Measurements from ENCODE around the gene AACS. TPM values are rescaled to one million over a fixed set of nuclear protein-coding genes. Genes with fewer than 3 reads are reported as not detected.

AACS gene
- total and polyA plus RNA-seq, 9 donors, result 22.3 to 36.6 (median 26.6) TPM

DNA sequence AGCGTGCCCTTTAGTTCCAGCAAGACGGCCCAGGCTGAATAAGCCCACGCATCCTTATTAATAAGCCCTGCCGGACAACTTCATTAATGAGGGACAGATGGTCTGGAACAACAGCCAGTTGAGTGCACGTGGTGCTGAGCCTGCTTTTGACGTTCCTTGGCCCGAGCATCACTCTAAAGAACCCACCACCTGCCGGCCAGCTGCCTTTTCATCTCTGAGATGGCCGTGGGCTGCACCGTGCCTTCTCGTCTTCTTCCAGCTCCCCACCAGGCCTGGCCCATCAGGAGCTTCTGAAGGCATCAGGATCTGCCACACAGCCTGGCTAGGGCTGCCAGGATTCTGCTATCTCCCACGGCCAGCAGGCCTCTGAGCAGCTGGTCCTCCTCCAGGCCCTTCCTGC is 80.0 kb downstream of the AACS start:
- Histone ChIP-seq H3K27ac (ENCODE audit: low read length) (no peak overlapping the region), H3K27me3 (ENCODE audit: control insufficient read depth, insufficient read depth, low read length) (no peaks in the 10 kb centered on the region), H3K4me1 (ENCODE audit: control insufficient read depth, insufficient read depth, low read length) (peaks cover 20% of the 10 kb centered on the region), H3K9me3 (replicated peaks; ENCODE audit: control insufficient read depth, low read depth, low read length) (no peaks in the 10 kb centered on the region), H3K4me3 (ENCODE audit: low read length) (no peak overlapping the region), H3K36me3 (ENCODE audit: control insufficient read depth, insufficient read depth, low read length) (no peaks in the 10 kb centered on the region)
- DNase-seq, result peak; percentile 58
- 28% methylated on average over 11 of the region's 12 CpGs for WGBS (ENCODE audit: insufficient coverage)

DNA sequence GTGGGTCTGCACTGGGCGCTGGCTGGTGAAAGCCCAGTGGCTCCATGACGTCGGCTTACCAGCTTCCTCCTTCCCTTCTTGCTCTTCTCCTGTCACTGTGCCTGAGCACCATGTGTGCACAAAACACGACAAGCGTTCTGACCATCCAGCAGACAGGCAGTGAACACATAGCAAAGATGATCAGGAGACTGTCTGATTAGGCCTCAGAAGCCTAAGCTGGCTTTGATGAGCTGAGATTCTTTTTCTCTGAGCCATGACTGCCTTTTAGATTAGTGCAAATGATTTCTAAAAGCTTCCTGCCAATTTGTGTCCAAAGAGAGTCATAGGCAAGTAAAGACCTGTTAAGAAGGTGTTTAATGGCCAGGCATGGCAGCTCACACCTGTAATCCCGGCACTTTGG is 83.1 kb downstream of the AACS start:
- Histone ChIP-seq H3K27me3 (ENCODE audit: control insufficient read depth, insufficient read depth, low read length) (no peaks in the 10 kb centered on the region), H3K27ac (ENCODE audit: low read length) (no peak overlapping the region), H3K9me3 (replicated peaks; ENCODE audit: control insufficient read depth, low read depth, low read length) (no peaks in the 10 kb centered on the region), H3K4me1 (ENCODE audit: control insufficient read depth, insufficient read depth, low read length) (peaks cover 19% of the 10 kb centered on the region), H3K4me3 (ENCODE audit: low read length) (no peak overlapping the region), H3K36me3 (ENCODE audit: control insufficient read depth, insufficient read depth, low read length) (no peaks in the 10 kb centered on the region)
- DNase-seq, result peak; percentile 33
- WGBS (ENCODE audit: insufficient coverage), result 68% methylated on average over 6 of the region's 6 CpGs

DNA sequence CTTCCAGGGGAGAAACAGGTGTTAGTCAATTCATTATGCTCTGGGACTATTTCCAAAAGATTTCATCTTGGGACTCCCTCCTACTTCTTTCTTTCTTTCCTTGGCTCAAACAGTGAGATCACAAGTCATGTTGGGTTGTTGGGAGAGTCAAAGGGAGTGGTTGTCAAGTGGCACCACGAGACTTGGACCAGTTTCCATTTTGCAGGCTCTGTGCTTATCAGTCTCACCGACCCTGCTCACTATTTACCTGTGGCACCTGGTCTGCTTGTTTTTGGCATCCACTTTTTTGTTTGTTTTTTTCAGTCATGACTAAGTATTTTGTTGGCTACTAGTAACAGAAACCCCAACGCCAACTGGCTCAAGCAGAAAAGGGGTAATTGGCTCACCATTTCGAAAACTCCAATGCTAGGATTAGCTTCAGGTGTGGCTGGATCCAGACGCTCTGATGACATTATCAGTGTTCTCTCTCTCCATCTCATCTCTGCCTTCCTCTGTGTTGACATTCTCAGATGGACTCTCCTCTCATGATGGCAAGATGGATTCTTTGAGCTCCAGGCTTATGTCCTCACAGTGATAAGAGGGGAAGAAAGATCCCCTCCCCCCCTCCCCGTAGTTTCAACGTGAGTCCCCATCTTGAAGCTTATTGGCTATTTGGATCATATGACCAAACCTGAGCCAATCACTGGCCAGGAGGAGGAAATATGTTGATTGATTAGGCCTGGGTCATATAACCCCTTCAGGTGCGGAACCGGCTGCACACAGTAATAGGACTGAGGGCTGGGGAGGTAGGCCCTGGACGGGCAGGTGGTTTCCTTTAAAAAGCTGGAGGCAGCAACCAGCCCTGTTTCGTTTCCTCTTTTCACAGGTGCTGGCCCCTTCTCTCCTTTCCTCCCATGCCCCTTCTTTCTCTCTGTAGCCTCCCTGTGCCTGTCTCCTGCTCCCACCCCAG is 84.2 kb downstream of the AACS start:
- no peaks in the 10 kb centered on the region for H3K36me3 ChIP-seq (ENCODE audit: control insufficient read depth, insufficient read depth, low read length)

DNA sequence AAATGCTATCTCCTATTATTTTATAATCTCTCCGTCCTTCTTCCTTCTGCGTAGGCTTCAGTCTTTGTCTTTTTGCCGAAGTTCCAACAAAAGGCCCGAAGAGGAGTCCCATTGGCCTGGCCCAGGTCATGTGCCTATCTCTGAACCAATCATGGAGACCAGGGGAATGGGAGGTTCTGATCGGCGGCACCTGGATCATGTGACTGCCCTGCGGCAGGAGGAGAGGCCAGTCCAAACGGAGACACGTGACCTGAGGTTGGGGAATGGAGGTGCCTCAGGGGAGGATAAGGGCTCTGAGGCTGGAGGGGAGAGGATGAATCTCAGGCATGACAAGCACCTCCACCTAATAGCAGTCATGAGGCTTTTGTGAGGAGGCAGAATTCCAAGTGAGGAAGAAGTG is 86.0 kb downstream of the AACS start:
- peaks cover 4% of the 10 kb centered on the region for H3K4me1 ChIP-seq (ENCODE audit: control insufficient read depth, insufficient read depth, low read length)
- no peaks in the 10 kb centered on the region for H3K27me3 ChIP-seq (ENCODE audit: control insufficient read depth, insufficient read depth, low read length)
- no peak for DNase-seq
- H3K36me3 ChIP-seq (ENCODE audit: control insufficient read depth, insufficient read depth, low read length), result no peaks in the 10 kb centered on the region
- no peak overlapping the region for H3K27ac ChIP-seq (ENCODE audit: low read length)
- 96% methylated on average over 7 of the region's 9 CpGs for WGBS (ENCODE audit: insufficient coverage)
- H3K9me3 ChIP-seq (replicated peaks; ENCODE audit: control insufficient read depth, low read depth, low read length), result no peaks in the 10 kb centered on the region
- H3K4me3 ChIP-seq (ENCODE audit: low read length), result no peak overlapping the region

More for the DNA sequence above, 84.2 kb downstream of the AACS start:
- WGBS (ENCODE audit: insufficient coverage), result 74% methylated on average over 5 of the region's 11 CpGs
- peaks cover 12% of the 10 kb centered on the region for H3K4me1 ChIP-seq (ENCODE audit: control insufficient read depth, insufficient read depth, low read length)
- H3K4me3 ChIP-seq (ENCODE audit: low read length), result no peak overlapping the region
- no peaks in the 10 kb centered on the region for H3K9me3 ChIP-seq (replicated peaks; ENCODE audit: control insufficient read depth, low read depth, low read length)
- no peak overlapping the region for H3K27ac ChIP-seq (ENCODE audit: low read length)
- no peak for DNase-seq
- H3K27me3 ChIP-seq (ENCODE audit: control insufficient read depth, insufficient read depth, low read length), result no peaks in the 10 kb centered on the region

DNA sequence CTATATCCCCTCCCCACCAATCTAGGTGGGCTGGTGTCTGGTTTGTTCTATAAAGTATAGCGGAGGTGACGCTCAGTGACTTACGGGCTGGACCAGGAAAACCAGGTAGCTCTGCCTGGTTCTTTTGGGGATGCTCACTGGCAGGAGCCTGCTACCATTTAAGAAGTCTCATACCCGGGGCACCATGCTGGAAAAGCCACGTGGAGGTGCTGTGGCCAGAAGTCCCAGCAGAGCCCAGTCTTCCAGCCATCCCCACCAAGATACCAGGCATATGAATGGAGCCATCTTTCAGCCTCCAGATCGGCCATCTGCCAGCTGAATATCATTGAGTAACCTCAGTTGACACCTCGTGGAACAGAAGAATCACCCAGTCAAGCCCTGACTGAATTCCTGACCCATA is 87.2 kb downstream of the AACS start:
- H3K36me3 ChIP-seq (ENCODE audit: control insufficient read depth, insufficient read depth, low read length), result no peaks in the 10 kb centered on the region
- no peak for DNase-seq
- no peaks in the 10 kb centered on the region for H3K27me3 ChIP-seq (ENCODE audit: control insufficient read depth, insufficient read depth, low read length)
- no peak overlapping the region for H3K27ac ChIP-seq (ENCODE audit: low read length)
- 83% methylated on average over 3 of the region's 7 CpGs for WGBS (ENCODE audit: insufficient coverage)
- H3K9me3 ChIP-seq (replicated peaks; ENCODE audit: control insufficient read depth, low read depth, low read length), result peaks cover 3% of the 10 kb centered on the region
- H3K4me3 ChIP-seq (ENCODE audit: low read length), result no peak overlapping the region
- peaks cover 2% of the 10 kb centered on the region for H3K4me1 ChIP-seq (ENCODE audit: control insufficient read depth, insufficient read depth, low read length)

DNA sequence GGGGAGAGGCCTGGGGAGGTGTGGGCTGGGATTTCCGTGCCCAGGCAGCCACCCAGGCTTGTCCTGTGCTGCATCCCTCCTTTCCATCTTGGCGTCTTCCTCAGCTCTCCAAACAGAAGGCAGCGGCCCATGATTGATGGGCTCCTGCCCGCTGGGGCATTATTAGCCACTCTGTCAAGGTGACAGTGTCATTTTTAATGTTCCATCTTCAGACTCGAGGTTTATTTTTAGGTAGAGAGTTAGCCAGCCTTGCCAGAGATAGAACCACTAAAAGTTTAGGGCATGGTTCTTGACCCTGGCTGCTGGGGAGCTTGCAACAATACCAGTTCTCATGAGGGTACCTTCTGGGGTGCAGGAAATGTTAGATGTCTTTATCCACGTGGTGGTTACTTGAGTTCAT is 90.1 kb downstream of the AACS start:
- Histone ChIP-seq H3K4me1 (ENCODE audit: control insufficient read depth, insufficient read depth, low read length) (peaks cover 2% of the 10 kb centered on the region), H3K9me3 (replicated peaks; ENCODE audit: control insufficient read depth, low read depth, low read length) (peaks cover 3% of the 10 kb centered on the region), H3K27ac (ENCODE audit: low read length) (no peak overlapping the region), H3K4me3 (ENCODE audit: low read length) (no peak overlapping the region), H3K27me3 (ENCODE audit: control insufficient read depth, insufficient read depth, low read length) (no peaks in the 10 kb centered on the region), H3K36me3 (ENCODE audit: control insufficient read depth, insufficient read depth, low read length) (no peaks in the 10 kb centered on the region)
- no peak for DNase-seq
- WGBS (ENCODE audit: insufficient coverage), result 48% methylated on average over 6 of the region's 6 CpGs

DNA sequence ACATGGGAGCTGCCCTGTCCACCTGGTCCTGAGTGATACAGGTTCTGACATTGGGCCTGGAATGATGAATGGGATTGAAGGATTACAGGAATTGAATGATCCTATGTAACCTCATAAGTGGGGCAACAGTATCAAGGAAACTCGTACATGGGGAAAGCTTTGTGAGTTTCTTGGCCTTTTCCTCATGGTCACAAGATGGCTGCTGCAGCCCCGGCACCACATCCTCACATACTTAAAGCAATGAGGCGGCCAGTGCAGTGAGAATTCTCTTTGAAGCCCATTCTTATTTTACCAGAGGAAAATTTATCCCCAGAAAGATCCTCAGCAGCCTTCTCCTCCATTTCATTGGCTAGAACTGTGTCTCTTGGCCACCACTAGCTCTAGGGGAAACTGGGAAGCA is 91.9 kb downstream of the AACS start:
- Histone ChIP-seq H3K27me3 (ENCODE audit: control insufficient read depth, insufficient read depth, low read length) (peaks cover 2% of the 10 kb centered on the region), H3K4me3 (ENCODE audit: low read length) (no peak overlapping the region), H3K36me3 (ENCODE audit: control insufficient read depth, insufficient read depth, low read length) (no peaks in the 10 kb centered on the region), H3K4me1 (ENCODE audit: control insufficient read depth, insufficient read depth, low read length) (peaks cover 2% of the 10 kb centered on the region), H3K27ac (ENCODE audit: low read length) (no peak overlapping the region), H3K9me3 (replicated peaks; ENCODE audit: control insufficient read depth, low read depth, low read length) (peaks cover 3% of the 10 kb centered on the region)
- WGBS (ENCODE audit: insufficient coverage), result 67% methylated on average over 1 of the region's 3 CpGs
- DNase-seq, result no peak

DNA sequence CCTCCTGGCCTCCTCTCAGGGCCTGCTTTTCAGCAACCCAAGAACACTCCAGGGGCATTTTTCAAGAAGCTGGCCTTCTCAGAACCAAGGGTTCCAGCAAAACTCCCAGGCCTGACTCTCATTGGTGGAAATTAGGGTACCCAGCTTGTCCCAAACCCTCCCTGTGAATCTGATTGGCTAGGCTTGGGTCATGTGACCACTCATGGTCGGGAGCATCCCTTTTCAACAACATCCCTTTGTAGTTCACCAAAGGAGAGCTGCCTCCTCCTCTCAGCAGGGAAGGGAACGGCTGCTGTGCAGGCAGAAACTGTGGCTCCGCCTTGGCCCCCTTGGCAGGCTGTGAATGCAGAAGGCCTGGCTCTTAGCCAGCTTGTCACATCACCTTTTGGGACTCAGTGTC is 94.5 kb downstream of the AACS start:
- H3K4me3 ChIP-seq (ENCODE audit: low read length), result no peak overlapping the region
- H3K27me3 ChIP-seq (ENCODE audit: control insufficient read depth, insufficient read depth, low read length), result peaks cover 5% of the 10 kb centered on the region
- WGBS (ENCODE audit: insufficient coverage), result 40% methylated on average over 2 of the region's 3 CpGs
- no peaks in the 10 kb centered on the region for H3K36me3 ChIP-seq (ENCODE audit: control insufficient read depth, insufficient read depth, low read length)
- H3K9me3 ChIP-seq (replicated peaks; ENCODE audit: control insufficient read depth, low read depth, low read length), result peaks cover 3% of the 10 kb centered on the region
- H3K4me1 ChIP-seq (ENCODE audit: control insufficient read depth, insufficient read depth, low read length), result peaks cover 2% of the 10 kb centered on the region
- DNase-seq, result no peak
- H3K27ac ChIP-seq (ENCODE audit: low read length), result no peak overlapping the region

DNA sequence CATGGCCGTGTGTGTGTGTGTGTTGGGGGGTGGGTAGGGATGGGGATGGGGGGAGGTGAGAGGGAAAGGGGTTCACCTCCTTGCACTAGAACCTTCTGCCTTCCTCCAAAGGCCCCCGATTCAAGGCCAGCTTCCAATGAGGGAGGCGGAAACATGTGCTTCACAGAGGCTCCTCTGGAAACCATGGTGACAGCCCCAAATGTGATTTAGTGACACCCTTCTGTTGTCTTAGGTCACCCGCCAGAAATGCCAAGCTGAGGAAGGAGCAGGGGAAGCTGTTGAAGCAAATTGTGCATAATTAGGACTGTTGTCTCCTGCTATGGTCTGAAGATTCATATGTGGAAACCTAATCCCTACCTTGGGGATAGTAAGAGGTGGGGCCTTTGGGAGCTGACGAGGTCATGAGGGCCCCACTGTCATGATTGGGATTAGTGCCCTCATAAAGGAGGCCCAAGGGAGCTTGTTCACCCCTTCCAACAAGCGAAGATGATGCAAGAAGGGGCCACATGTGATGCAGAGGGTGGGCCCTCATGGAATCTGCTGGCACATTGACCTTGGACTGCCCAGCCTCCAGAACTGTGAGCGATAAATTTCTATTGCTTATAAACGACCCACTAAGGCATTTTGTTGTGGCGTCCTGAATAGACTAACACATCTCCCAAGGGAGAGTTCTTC is 95.2 kb downstream of the AACS start:
- Histone ChIP-seq H3K4me3 (ENCODE audit: low read length) (no peak overlapping the region), H3K27ac (ENCODE audit: low read length) (no peak overlapping the region), H3K4me1 (ENCODE audit: control insufficient read depth, insufficient read depth, low read length) (no peaks in the 10 kb centered on the region), H3K9me3 (replicated peaks; ENCODE audit: control insufficient read depth, low read depth, low read length) (peaks cover 3% of the 10 kb centered on the region), H3K27me3 (ENCODE audit: control insufficient read depth, insufficient read depth, low read length) (peaks cover 5% of the 10 kb centered on the region), H3K36me3 (ENCODE audit: control insufficient read depth, insufficient read depth, low read length) (no peaks in the 10 kb centered on the region)
- DNase-seq, result no peak
- WGBS (ENCODE audit: insufficient coverage), result 55% methylated on average over 3 of the region's 9 CpGs

DNA sequence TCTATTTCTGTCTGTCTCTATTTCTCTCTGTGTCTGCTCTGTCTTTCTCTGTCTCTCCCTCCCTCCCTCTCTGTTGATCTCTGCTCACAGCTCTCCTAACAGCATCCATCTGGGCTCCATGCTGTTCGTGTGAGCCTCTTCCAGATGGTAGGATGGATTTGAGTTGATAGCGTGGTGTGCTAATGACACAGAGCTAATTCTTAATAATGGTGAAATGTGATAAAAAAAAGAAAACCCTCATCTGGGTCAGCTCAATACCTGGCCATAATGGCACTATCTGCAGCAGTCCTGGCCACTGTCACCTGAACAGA is 96.4 kb downstream of the AACS start:
- H3K27ac ChIP-seq (ENCODE audit: low read length), result no peak overlapping the region
- no peak for DNase-seq
- H3K9me3 ChIP-seq (replicated peaks; ENCODE audit: control insufficient read depth, low read depth, low read length), result peaks cover 6% of the 10 kb centered on the region
- no peak overlapping the region for H3K4me3 ChIP-seq (ENCODE audit: low read length)
- no peaks in the 10 kb centered on the region for H3K36me3 ChIP-seq (ENCODE audit: control insufficient read depth, insufficient read depth, low read length)
- no CpG with 5 or more reads among the region's 2 CpGs for WGBS (ENCODE audit: insufficient coverage)
- peaks cover 5% of the 10 kb centered on the region for H3K27me3 ChIP-seq (ENCODE audit: control insufficient read depth, insufficient read depth, low read length)
- H3K4me1 ChIP-seq (ENCODE audit: control insufficient read depth, insufficient read depth, low read length), result no peaks in the 10 kb centered on the region

Measured in muscle of leg (tissue), 11 donors.